A549 (cell line): ENCODE measurements around the gene PPP1R12B.

Experiments
- ESRRA ChIP-seq: fragments of 150-350 bp; IDR thresholded peaks from 2 replicates; pipeline ENCODE4 v1.6.1; 2014; ENCODE audit warnings: mild to moderate bottlenecking, low read length, borderline replicate concordance
- KDM1A ChIP-seq: fragments of 200-600 bp; sonication (generic); IDR thresholded peaks from 2 replicates; pipeline ENCODE4 v1.6.1; 2016; ENCODE audit warnings: low read depth, mild to moderate bottlenecking
- POLR2A ChIP-seq: IDR thresholded peaks from 2 replicates; pipeline ENCODE4 v1.6.1; 2012; ENCODE audit warnings: mild to moderate bottlenecking, low read length
- RNF2 ChIP-seq: fragments of 200-600 bp; sonication (generic); IDR thresholded peaks from 2 replicates; pipeline ENCODE4 v1.6.1; 2016; ENCODE audit warnings: low read depth, mild to moderate bottlenecking, antibody characterized with exemption, moderate library complexity, borderline replicate concordance
- TF ChIP-seq, protein P1 (sequence below): IDR thresholded peaks from 2 replicates; pipeline ENCODE4 v1.6.1; 2012
- TF ChIP-seq, protein P2 (sequence below): fragments of >200 bp; sonication (Bioruptor Twin); formaldehyde crosslinking; IDR thresholded peaks from 3 replicates; pipeline ENCODE4 v1.6.1; 2016
- TF ChIP-seq, protein P3 (sequence below): fragments of 200-600 bp; sonication (generic); IDR thresholded peaks from 2 replicates; pipeline ENCODE4 v1.6.1; 2016; ENCODE audit warnings: antibody characterized with exemption, mild to moderate bottlenecking, moderate library complexity
- TF ChIP-seq, protein P4 (sequence below): fragments of >200 bp; sonication (Bioruptor Twin); formaldehyde crosslinking; IDR thresholded peaks from 3 replicates; pipeline ENCODE4 v1.5.1; 2016
- TF ChIP-seq, protein P5 (sequence below): fragments of 150-350 bp; IDR thresholded peaks from 2 replicates; pipeline ENCODE4 v1.6.1; 2014; ENCODE audit warnings: low read depth, mild to moderate bottlenecking, low read length
- TF ChIP-seq, protein P6 (sequence below): IDR thresholded peaks from 2 replicates; pipeline ENCODE4 v1.6.1; 2012

DNA sequence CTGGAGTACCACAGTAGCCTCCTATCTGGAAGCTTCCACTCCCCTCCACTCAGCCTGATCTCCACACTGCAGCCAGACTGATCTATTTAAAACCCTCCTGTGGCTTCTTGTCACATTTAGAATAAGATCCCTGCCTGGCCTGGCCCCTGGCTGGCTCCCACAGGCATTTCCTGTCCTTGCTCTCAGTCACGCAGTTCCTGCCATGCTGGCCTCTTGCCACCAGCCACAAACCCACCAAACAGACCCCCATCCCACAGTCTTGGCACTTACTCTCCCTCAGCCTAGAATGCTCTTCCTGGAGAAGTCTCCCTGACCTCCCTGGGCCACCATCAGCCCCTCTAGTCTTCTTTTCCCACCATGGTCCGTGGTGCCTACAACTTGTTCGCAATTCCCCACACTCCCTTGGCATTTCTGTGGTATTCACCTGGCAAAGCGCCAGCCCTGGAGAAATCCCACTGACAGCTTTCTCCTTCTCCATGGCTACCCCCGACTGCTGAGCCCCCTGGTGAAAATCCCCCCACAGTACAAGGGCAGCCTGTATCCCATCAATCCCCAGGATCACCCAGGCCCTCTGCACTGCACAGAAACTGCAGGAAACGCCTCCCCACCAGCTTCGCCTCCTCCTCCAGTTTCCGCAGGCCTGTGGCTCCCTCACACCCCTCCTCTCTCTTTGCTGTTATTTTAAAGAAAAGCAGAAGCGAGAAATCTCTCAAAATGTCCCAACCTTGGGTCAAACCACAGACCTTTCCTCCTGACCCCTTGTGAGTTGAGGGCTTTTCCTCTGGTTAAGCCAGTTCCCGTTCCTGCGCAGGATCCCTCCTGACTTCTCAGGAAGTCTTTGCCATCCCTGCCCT, 267.2 kb downstream of the PPP1R12B start:
- TF ChIP-seq, protein P1, sequence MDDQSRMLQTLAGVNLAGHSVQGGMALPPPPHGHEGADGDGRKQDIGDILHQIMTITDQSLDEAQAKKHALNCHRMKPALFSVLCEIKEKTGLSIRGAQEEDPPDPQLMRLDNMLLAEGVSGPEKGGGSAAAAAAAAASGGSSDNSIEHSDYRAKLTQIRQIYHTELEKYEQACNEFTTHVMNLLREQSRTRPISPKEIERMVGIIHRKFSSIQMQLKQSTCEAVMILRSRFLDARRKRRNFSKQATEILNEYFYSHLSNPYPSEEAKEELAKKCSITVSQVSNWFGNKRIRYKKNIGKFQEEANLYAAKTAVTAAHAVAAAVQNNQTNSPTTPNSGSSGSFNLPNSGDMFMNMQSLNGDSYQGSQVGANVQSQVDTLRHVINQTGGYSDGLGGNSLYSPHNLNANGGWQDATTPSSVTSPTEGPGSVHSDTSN, result no peak
- TF ChIP-seq, protein P2, sequence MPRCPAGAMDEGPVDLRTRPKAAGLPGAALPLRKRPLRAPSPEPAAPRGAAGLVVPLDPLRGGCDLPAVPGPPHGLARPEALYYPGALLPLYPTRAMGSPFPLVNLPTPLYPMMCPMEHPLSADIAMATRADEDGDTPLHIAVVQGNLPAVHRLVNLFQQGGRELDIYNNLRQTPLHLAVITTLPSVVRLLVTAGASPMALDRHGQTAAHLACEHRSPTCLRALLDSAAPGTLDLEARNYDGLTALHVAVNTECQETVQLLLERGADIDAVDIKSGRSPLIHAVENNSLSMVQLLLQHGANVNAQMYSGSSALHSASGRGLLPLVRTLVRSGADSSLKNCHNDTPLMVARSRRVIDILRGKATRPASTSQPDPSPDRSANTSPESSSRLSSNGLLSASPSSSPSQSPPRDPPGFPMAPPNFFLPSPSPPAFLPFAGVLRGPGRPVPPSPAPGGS, result no peak
- TF ChIP-seq, protein P3, sequence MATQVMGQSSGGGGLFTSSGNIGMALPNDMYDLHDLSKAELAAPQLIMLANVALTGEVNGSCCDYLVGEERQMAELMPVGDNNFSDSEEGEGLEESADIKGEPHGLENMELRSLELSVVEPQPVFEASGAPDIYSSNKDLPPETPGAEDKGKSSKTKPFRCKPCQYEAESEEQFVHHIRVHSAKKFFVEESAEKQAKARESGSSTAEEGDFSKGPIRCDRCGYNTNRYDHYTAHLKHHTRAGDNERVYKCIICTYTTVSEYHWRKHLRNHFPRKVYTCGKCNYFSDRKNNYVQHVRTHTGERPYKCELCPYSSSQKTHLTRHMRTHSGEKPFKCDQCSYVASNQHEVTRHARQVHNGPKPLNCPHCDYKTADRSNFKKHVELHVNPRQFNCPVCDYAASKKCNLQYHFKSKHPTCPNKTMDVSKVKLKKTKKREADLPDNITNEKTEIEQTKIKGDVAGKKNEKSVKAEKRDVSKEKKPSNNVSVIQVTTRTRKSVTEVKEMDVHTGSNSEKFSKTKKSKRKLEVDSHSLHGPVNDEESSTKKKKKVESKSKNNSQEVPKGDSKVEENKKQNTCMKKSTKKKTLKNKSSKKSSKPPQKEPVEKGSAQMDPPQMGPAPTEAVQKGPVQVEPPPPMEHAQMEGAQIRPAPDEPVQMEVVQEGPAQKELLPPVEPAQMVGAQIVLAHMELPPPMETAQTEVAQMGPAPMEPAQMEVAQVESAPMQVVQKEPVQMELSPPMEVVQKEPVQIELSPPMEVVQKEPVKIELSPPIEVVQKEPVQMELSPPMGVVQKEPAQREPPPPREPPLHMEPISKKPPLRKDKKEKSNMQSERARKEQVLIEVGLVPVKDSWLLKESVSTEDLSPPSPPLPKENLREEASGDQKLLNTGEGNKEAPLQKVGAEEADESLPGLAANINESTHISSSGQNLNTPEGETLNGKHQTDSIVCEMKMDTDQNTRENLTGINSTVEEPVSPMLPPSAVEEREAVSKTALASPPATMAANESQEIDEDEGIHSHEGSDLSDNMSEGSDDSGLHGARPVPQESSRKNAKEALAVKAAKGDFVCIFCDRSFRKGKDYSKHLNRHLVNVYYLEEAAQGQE, result no peak
- TF ChIP-seq, protein P4, sequence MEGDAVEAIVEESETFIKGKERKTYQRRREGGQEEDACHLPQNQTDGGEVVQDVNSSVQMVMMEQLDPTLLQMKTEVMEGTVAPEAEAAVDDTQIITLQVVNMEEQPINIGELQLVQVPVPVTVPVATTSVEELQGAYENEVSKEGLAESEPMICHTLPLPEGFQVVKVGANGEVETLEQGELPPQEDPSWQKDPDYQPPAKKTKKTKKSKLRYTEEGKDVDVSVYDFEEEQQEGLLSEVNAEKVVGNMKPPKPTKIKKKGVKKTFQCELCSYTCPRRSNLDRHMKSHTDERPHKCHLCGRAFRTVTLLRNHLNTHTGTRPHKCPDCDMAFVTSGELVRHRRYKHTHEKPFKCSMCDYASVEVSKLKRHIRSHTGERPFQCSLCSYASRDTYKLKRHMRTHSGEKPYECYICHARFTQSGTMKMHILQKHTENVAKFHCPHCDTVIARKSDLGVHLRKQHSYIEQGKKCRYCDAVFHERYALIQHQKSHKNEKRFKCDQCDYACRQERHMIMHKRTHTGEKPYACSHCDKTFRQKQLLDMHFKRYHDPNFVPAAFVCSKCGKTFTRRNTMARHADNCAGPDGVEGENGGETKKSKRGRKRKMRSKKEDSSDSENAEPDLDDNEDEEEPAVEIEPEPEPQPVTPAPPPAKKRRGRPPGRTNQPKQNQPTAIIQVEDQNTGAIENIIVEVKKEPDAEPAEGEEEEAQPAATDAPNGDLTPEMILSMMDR, result no peak
- TF ChIP-seq ESRRA (no peak), RNF2 (no peak), POLR2A (no peak), KDM1A (no peak)
- TF ChIP-seq, protein P5, sequence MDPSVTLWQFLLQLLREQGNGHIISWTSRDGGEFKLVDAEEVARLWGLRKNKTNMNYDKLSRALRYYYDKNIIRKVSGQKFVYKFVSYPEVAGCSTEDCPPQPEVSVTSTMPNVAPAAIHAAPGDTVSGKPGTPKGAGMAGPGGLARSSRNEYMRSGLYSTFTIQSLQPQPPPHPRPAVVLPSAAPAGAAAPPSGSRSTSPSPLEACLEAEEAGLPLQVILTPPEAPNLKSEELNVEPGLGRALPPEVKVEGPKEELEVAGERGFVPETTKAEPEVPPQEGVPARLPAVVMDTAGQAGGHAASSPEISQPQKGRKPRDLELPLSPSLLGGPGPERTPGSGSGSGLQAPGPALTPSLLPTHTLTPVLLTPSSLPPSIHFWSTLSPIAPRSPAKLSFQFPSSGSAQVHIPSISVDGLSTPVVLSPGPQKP, result no peak
- TF ChIP-seq, protein P6, sequence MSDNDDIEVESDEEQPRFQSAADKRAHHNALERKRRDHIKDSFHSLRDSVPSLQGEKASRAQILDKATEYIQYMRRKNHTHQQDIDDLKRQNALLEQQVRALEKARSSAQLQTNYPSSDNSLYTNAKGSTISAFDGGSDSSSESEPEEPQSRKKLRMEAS, result no peak
